ENCODE data around the gene KCNMA1. TPM values are rescaled to one million over a fixed set of nuclear protein-coding genes. Genes with fewer than 3 reads are reported as not detected.

KCNMA1 gene
- total RNA-seq, 1 experiment from 2014 or later: 0.45 TPM

DNA sequence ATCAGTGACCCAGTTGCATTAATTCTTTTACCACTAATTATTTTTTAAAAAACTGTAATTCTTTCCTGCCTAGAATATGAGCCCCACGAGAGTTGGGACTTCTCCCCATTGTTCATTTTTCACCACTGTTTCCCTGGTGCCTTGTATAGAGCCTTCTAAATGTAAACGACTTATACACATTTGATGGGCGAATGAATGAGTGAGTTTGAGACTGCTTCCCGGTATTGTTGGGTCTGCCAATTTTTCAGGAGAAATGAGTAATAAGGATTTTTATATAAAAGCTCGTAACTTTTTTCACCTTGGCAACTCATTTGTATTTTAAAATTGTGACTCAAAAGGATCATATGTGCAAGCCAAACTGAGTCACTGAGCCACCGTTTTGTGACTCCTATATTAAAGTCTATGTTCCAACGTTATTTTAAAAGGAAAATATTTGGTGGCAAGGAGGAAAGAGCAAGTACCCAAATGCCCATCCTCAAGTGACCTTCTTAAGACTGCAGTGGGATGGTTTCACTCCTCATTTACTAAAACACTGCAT is 621.3 kb downstream of the KCNMA1 start:
- CTCF ChIA-PET: no interaction called here
- BruUV-seq (replicated peaks): no TSS peak
- H3K4me1 Mint-ChIP-seq (ENCODE audit: low read depth, unreplicated experiment): no peaks in the 10 kb centered on the region

DNA sequence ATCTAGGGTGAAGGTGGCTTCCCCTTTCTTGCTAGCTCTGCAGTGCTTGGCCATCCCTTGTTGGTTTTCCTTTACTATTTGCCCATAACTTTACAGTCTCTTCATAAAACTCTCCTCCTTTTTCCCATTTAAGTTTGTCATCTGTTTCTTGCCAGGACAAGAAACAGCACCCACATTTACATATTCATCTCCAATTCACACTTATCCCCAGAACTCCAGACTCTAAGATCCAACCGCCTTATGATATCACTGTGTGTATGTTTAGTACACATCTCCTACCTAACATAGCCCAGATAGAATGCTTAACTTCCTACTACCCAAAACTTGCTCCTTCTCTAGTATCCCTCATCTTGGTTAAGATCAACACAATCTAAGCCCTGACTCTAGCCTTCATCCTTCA is 622.2 kb downstream of the KCNMA1 start:
- no peaks in the 10 kb centered on the region for H3K36me3 Mint-ChIP-seq (ENCODE audit: insufficient read depth, unreplicated experiment)
- H3K4me3 Mint-ChIP-seq (ENCODE audit: low read depth, unreplicated experiment): no peak overlapping the region
- no TSS peak for BruUV-seq (replicated peaks)
- intact Hi-C loops (cut with micrococcal nuclease; ENCODE audit: unreplicated experiment): no loop called here
- TF ChIP-seq, protein P1, sequence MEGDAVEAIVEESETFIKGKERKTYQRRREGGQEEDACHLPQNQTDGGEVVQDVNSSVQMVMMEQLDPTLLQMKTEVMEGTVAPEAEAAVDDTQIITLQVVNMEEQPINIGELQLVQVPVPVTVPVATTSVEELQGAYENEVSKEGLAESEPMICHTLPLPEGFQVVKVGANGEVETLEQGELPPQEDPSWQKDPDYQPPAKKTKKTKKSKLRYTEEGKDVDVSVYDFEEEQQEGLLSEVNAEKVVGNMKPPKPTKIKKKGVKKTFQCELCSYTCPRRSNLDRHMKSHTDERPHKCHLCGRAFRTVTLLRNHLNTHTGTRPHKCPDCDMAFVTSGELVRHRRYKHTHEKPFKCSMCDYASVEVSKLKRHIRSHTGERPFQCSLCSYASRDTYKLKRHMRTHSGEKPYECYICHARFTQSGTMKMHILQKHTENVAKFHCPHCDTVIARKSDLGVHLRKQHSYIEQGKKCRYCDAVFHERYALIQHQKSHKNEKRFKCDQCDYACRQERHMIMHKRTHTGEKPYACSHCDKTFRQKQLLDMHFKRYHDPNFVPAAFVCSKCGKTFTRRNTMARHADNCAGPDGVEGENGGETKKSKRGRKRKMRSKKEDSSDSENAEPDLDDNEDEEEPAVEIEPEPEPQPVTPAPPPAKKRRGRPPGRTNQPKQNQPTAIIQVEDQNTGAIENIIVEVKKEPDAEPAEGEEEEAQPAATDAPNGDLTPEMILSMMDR (IDR thresholded peaks at IDR 0.05; ENCODE audit: unreplicated experiment): no peak
- peaks cover 23% of the 10 kb centered on the region for H3K27me3 Mint-ChIP-seq (ENCODE audit: unreplicated experiment)
- DNase-seq: no peak
- CTCF ChIA-PET: no interaction called here
- H3K9me3 Mint-ChIP-seq (ENCODE audit: low read depth, unreplicated experiment): no peaks in the 10 kb centered on the region
- H3K4me1 Mint-ChIP-seq (ENCODE audit: low read depth, unreplicated experiment): no peaks in the 10 kb centered on the region
- H3K27ac Mint-ChIP-seq (ENCODE audit: unreplicated experiment): no peak overlapping the region

More for the DNA sequence above, 621.3 kb downstream of the KCNMA1 start:
- Mint-ChIP-seq H3K36me3 (ENCODE audit: insufficient read depth, unreplicated experiment) (no peaks in the 10 kb centered on the region), H3K9me3 (ENCODE audit: low read depth, unreplicated experiment) (no peaks in the 10 kb centered on the region), H3K27me3 (ENCODE audit: unreplicated experiment) (peaks cover 23% of the 10 kb centered on the region), H3K27ac (ENCODE audit: unreplicated experiment) (no peak overlapping the region), H3K4me3 (ENCODE audit: low read depth, unreplicated experiment) (no peak overlapping the region)
- TF ChIP-seq, protein P1 (IDR thresholded peaks at IDR 0.05; ENCODE audit: unreplicated experiment): no peak
- intact Hi-C loops (cut with micrococcal nuclease; ENCODE audit: unreplicated experiment): no loop called here
- no peak for DNase-seq

DNA sequence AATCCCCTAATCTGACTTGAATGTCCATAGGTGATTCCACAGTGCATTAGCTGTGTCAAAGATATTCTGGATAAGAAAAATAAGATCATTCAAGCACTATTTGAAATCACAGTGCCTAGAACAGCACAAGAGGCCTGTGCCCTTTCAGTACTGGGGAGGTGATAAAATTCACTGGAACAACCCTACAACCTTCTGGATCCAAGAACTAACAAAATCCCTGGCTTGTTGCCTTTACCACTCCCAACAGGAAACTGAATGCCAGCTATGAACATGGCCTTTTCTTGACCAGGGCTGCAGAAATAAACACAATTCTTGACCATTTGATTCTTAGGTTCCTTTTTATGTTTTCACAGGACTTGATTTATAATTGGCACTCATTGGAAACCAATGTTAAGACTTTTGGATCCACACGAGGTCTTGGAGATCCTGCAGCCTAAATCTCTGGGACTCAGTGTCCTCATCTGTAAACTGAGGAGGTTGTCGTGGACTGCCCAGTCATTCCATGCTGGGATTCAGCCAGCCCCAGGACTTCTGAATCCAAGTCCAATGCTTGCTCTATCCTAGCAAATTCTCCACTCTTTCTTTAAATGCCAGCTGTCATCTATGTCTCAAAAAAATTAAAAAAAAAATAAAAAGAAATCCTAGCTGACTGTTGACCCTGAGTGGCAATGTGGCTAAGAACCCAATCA is 624.7 kb downstream of the KCNMA1 start:
- CTCF ChIA-PET: no interaction called here
- no peaks in the 10 kb centered on the region for H3K9me3 Mint-ChIP-seq (ENCODE audit: low read depth, unreplicated experiment)
- H3K4me1 Mint-ChIP-seq (ENCODE audit: low read depth, unreplicated experiment): no peaks in the 10 kb centered on the region
- no peak for DNase-seq
- H3K36me3 Mint-ChIP-seq (ENCODE audit: insufficient read depth, unreplicated experiment): no peaks in the 10 kb centered on the region
- H3K4me3 Mint-ChIP-seq (ENCODE audit: low read depth, unreplicated experiment): no peak overlapping the region
- intact Hi-C loops (cut with micrococcal nuclease; ENCODE audit: unreplicated experiment): no loop called here
- no TSS peak for BruUV-seq (replicated peaks)
- H3K27me3 Mint-ChIP-seq (ENCODE audit: unreplicated experiment): peaks cover 23% of the 10 kb centered on the region
- TF ChIP-seq, protein P1 (IDR thresholded peaks at IDR 0.05; ENCODE audit: unreplicated experiment): no peak
- H3K27ac Mint-ChIP-seq (ENCODE audit: unreplicated experiment): no peak overlapping the region

DNA sequence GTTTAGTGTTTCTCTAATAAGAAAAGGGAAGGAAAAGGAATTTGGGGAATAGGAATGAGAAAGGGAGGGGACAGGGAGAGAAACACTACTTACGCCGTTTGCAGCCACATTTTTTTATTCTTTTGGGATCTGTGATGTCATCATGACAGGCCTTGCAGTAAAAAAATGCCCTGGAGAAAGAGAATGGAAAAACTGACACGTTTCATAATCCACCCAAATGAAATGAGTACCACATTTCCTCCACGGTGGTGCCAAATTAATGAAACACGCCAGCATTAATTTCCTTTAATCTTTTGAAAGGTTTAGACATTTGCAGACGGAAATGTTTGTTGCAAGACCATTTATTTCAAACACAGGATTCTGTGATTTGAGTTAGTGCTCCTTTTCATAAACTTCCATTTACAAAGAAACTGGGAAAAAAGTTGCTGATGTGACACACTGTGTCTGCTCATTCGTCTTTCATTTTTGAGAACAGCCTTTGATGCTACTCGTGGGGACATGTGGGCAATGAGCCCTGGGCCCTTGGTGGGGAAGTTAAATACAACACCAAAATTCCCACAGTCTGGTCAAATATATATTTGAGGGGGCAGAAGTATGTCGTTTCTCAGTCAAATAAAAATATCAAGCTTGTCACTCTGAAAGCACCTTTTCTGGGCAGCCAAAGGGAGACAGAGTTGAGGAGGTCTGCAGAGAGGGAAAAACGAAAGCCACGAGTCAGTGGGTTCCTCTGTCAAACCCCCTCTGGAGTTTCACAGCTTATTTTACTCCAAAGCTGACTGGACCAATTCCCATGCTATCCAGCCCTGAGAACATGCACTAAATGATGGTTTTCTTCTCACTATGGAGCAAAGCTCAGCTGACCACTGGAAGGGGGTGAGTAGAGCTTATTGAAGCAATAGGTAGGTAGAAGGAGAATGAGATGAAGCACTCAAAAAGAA is 625.5 kb downstream of the KCNMA1 start:
- H3K4me3 Mint-ChIP-seq (ENCODE audit: low read depth, unreplicated experiment): no peak overlapping the region
- no peaks in the 10 kb centered on the region for H3K9me3 Mint-ChIP-seq (ENCODE audit: low read depth, unreplicated experiment)
- no peak for DNase-seq
- H3K27me3 Mint-ChIP-seq (ENCODE audit: unreplicated experiment): peaks cover 23% of the 10 kb centered on the region
- BruUV-seq (replicated peaks): no TSS peak
- no peaks in the 10 kb centered on the region for H3K4me1 Mint-ChIP-seq (ENCODE audit: low read depth, unreplicated experiment)
- intact Hi-C loops (cut with micrococcal nuclease; ENCODE audit: unreplicated experiment): no loop called here
- no peak overlapping the region for H3K27ac Mint-ChIP-seq (ENCODE audit: unreplicated experiment)
- TF ChIP-seq, protein P1 (IDR thresholded peaks at IDR 0.05; ENCODE audit: unreplicated experiment): no peak
- CTCF ChIA-PET: no interaction called here
- no peaks in the 10 kb centered on the region for H3K36me3 Mint-ChIP-seq (ENCODE audit: insufficient read depth, unreplicated experiment)
